IMR-90 (cell line): ENCODE data around the gene NOXA1. TPM values are rescaled to one million over a fixed set of nuclear protein-coding genes. Genes with fewer than 3 reads are reported as not detected.

ENCODE experiments used
- ATAC-seq: fragments of 200-7000 bp; cut with Tn5 transposase; 2 replicates; pipeline ENCODE4 v1.9.1; 2020; ENCODE audit warnings: low read depth, mild to moderate bottlenecking, moderate library complexity
- BruUV-seq: library from RNA; stranded (reverse); fragments of 400-500 nt; replicated peaks from 2 replicates; lab custom pipeline; 2021; lab: Mats Ljungman, UMichigan
- CTCF ChIA-PET: fragments of 300-600 bp; formaldehyde crosslinking; extraction: SDS; loops from one replicate; lab custom pipeline; 2021; ENCODE audit warnings: antibody characterized with exemption; lab: Yijun Ruan, JAX
- POLR2A ChIA-PET: fragments of 300-600 bp; sonication (Branson Sonifier 250); formaldehyde crosslinking; loops from one replicate; lab custom pipeline; 2022; ENCODE audit warnings: antibody characterized with exemption; ENCODE audit not compliant: unreplicated experiment; lab: Charles Lee
- DNase-seq: peaks from one replicate; pipeline ENCODE4 v3.0.0; 2013
- H2AFZ ChIP-seq: replicated peaks from 2 replicates; pipeline ENCODE3; 2013; ENCODE audit warnings: low read length, mild to moderate bottlenecking; ENCODE audit not compliant: poor library complexity
- H2AK5ac ChIP-seq: 2 replicates; pipeline ENCODE4 v1.6.1; 2013; ENCODE audit warnings: low read depth, low read length, inconsistent platforms
- H2AK9ac ChIP-seq: replicated peaks from 2 replicates; pipeline ENCODE3; 2013; ENCODE audit warnings: mild to moderate bottlenecking, low read depth, low read length, moderate library complexity; ENCODE audit not compliant: poor library complexity
- H2BK120ac ChIP-seq: 2 replicates; pipeline ENCODE4 v1.6.1; 2013; ENCODE audit warnings: low read depth, low read length, inconsistent platforms
- H2BK15ac ChIP-seq: 3 replicates; pipeline ENCODE4 v1.6.1; 2013; ENCODE audit warnings: low read depth, low read length, inconsistent platforms
- H2BK20ac ChIP-seq: 2 replicates; pipeline ENCODE4 v1.6.1; 2013; ENCODE audit warnings: low read depth, mild to moderate bottlenecking, inconsistent platforms, low read length, moderate library complexity
- H2BK5ac ChIP-seq: 2 replicates; pipeline ENCODE4 v1.6.1; 2013; ENCODE audit warnings: mild to moderate bottlenecking, low read depth, low read length, inconsistent platforms; ENCODE audit not compliant: poor library complexity, severe bottlenecking
- H3K14ac ChIP-seq: replicated peaks from 2 replicates; pipeline ENCODE4 v1.6.1; 2013; ENCODE audit warnings: low read depth, low read length, inconsistent platforms
- H3K18ac ChIP-seq: 2 replicates; pipeline ENCODE4 v1.6.1; 2013; ENCODE audit warnings: low read depth, low read length, control low read depth
- H3K23ac ChIP-seq: 2 replicates; pipeline ENCODE4 v1.6.1; 2013; ENCODE audit warnings: low read depth, low read length, inconsistent platforms
- H3K27ac ChIP-seq: 2 replicates; pipeline ENCODE4 v1.5.1; 2013; ENCODE audit warnings: mild to moderate bottlenecking, control low read depth, low read length; ENCODE audit not compliant: insufficient read depth
- H3K27me3 ChIP-seq: 2 replicates; pipeline ENCODE4 v1.6.1; 2013; ENCODE audit warnings: low read length; ENCODE audit not compliant: control insufficient read depth, insufficient read depth
- H3K36me3 ChIP-seq: 2 replicates; pipeline ENCODE4 v1.6.1; 2013; ENCODE audit warnings: low read length, mixed read lengths; ENCODE audit not compliant: control insufficient read depth, insufficient read depth
- H3K4ac ChIP-seq: 2 replicates; pipeline ENCODE4 v1.6.1; 2013; ENCODE audit warnings: low read depth, low read length, inconsistent platforms
- H3K4me1 ChIP-seq: 2 replicates; pipeline ENCODE4 v1.6.1; 2013; ENCODE audit warnings: low read length, mixed read lengths; ENCODE audit not compliant: control insufficient read depth, insufficient read depth
- H3K4me2 ChIP-seq: 2 replicates; pipeline ENCODE4 v1.6.1; 2013; ENCODE audit warnings: low read depth, mild to moderate bottlenecking, control low read depth, low read length, moderate library complexity
- H3K4me3 ChIP-seq: 2 replicates; pipeline ENCODE4 v1.5.1; 2013; ENCODE audit warnings: low read depth, mild to moderate bottlenecking, control low read depth, low read length, moderate library complexity; ENCODE audit not compliant: insufficient read depth
- H3K56ac ChIP-seq: 2 replicates; pipeline ENCODE4 v1.6.1; 2013; ENCODE audit warnings: low read length, inconsistent platforms; ENCODE audit not compliant: insufficient read depth; ENCODE audit errors: extremely low read depth
- H3K79me1 ChIP-seq, 2 experiments: 2 replicates each; pipeline ENCODE4 v1.6.1; 2013; ENCODE audit warnings: low read length in 2 of 2, inconsistent platforms in 1 of 2, low read depth in 1 of 2
- H3K9ac ChIP-seq: 2 replicates; pipeline ENCODE4 v1.6.1; 2013; ENCODE audit warnings: low read depth, low read length, control low read depth
- H3K9me1 ChIP-seq: 2 replicates; pipeline ENCODE4 v1.6.1; 2013; ENCODE audit warnings: low read length, inconsistent platforms; ENCODE audit not compliant: insufficient read depth
- H3K9me3 ChIP-seq: 2 replicates; pipeline ENCODE4 v1.6.1; 2013; ENCODE audit warnings: low read length; ENCODE audit not compliant: control insufficient read depth, insufficient read depth
- H4K20me1 ChIP-seq: 2 replicates; pipeline ENCODE4 v1.6.1; 2013; ENCODE audit warnings: low read length, inconsistent platforms; ENCODE audit not compliant: insufficient read depth
- H4K5ac ChIP-seq: 2 replicates; pipeline ENCODE4 v1.6.1; 2013; ENCODE audit warnings: mild to moderate bottlenecking, low read depth, low read length, control low read depth
- H4K8ac ChIP-seq, 2 experiments: 2 replicates each; pipeline ENCODE4 v1.6.1; 2013; ENCODE audit warnings: low read depth in 2 of 2, low read length in 2 of 2, control low read depth in 1 of 2, inconsistent platforms in 1 of 2
- H4K91ac ChIP-seq: 2 replicates; pipeline ENCODE4 v1.6.1; 2013; ENCODE audit warnings: low read depth, low read length, inconsistent platforms; ENCODE audit not compliant: insufficient read depth
- BHLHE40 ChIP-seq: fragments of 150-350 bp; IDR thresholded peaks from 2 replicates; pipeline ENCODE4 v1.6.1; 2016; ENCODE audit warnings: mild to moderate bottlenecking, low read depth, low read length
- CEBPB ChIP-seq: IDR thresholded peaks from 2 replicates; pipeline ENCODE4 v1.6.1; 2012; ENCODE audit warnings: low read depth, low read length, improper control_type of control experiment
- CHD1 ChIP-seq: IDR thresholded peaks from 2 replicates; pipeline ENCODE4 v1.6.1; 2012; ENCODE audit warnings: low read depth, low read length, improper control_type of control experiment
- CTCF ChIP-seq: conservative IDR thresholded peaks from 2 replicates; pipeline ENCODE4 v1.5.1; 2012; ENCODE audit warnings: mild to moderate bottlenecking, low read depth, low read length, improper control_type of control experiment
- ELK1 ChIP-seq: fragments of 150-350 bp; IDR thresholded peaks from 2 replicates; pipeline ENCODE4 v1.6.1; 2016; ENCODE audit warnings: low read depth, mild to moderate bottlenecking, low read length, moderate library complexity, borderline replicate concordance
- FOS ChIP-seq: fragments of 150-350 bp; IDR thresholded peaks from 2 replicates; pipeline ENCODE4 v1.6.1; 2016; ENCODE audit warnings: low read depth, low read length
- MAFK ChIP-seq: IDR thresholded peaks from 2 replicates; pipeline ENCODE4 v1.6.1; 2012; ENCODE audit warnings: low read depth, low read length, improper control_type of control experiment
- MAZ ChIP-seq: IDR thresholded peaks from 2 replicates; pipeline ENCODE4 v1.6.1; 2012; ENCODE audit warnings: low read depth, mild to moderate bottlenecking, low read length, improper control_type of control experiment, moderate library complexity, borderline replicate concordance
- MXI1 ChIP-seq: IDR thresholded peaks from 2 replicates; pipeline ENCODE4 v1.6.1; 2012; ENCODE audit warnings: low read depth, mild to moderate bottlenecking, low read length, moderate library complexity, borderline replicate concordance
- NFE2L2 ChIP-seq: fragments of 150-350 bp; IDR thresholded peaks from 2 replicates; pipeline ENCODE4 v1.6.1; 2016; ENCODE audit warnings: low read depth, mild to moderate bottlenecking, low read length
- POLR2A ChIP-seq: IDR thresholded peaks from 2 replicates; pipeline ENCODE4 v1.6.1; 2012; ENCODE audit warnings: mild to moderate bottlenecking, low read depth, low read length
- RAD21 ChIP-seq: IDR thresholded peaks from 2 replicates; pipeline ENCODE4 v1.6.1; 2012; ENCODE audit warnings: low read length, improper control_type of control experiment
- RCOR1 ChIP-seq: IDR thresholded peaks from 2 replicates; pipeline ENCODE4 v1.6.1; 2012; ENCODE audit warnings: mild to moderate bottlenecking, low read length, improper control_type of control experiment; ENCODE audit not compliant: insufficient replicate concordance
- RFX5 ChIP-seq: IDR thresholded peaks from 2 replicates; pipeline ENCODE4 v1.8.0; 2012; ENCODE audit warnings: low read depth, mild to moderate bottlenecking, low read length, moderate library complexity
- SMC3 ChIP-seq: fragments of 150-350 bp; IDR thresholded peaks from 2 replicates; pipeline ENCODE4 v1.6.1; 2016; ENCODE audit warnings: low read depth, mild to moderate bottlenecking, antibody characterized with exemption, low read length, moderate library complexity
- USF2 ChIP-seq: fragments of 150-350 bp; IDR thresholded peaks from 2 replicates; pipeline ENCODE4 v1.6.1; 2017; ENCODE audit warnings: mild to moderate bottlenecking, antibody characterized with exemption, low read length, low read depth
- WGBS, 2 experiments: methylation state at CpG; one replicate each; pipeline versions ENCODE4 v1.1.5 to v1.1.7; 2013; ENCODE audit warnings: missing lambda C conversion rate in 2 of 2; ENCODE audit not compliant: insufficient read length in 1 of 2; ENCODE audit errors: extremely low coverage in 2 of 2; 5-methylcytosine and 5-hydroxymethylcytosine counted together
- dilution Hi-C: fragments of 300-500 bp; cut with HindIII; formaldehyde crosslinking; loops from one replicate; pipeline ENCODE4 v1.14.3; 2018; ENCODE audit warnings: low sequenced_read_pairs; ENCODE audit not compliant: unreplicated experiment
- in situ Hi-C: fragments of 300-500 bp; cut with MboI; formaldehyde crosslinking; loops from 3 replicates; pipeline ENCODE4 v1.14.3; 2019; ENCODE audit warnings: low sequenced_read_pairs, inconsistent platforms, mixed read lengths
- intact Hi-C: fragments of 100-400 bp; cut with micrococcal nuclease; formaldehyde crosslinking; loops from 2 replicates; pipeline ENCODE4 v1.10.0; 2022
- polyA plus RNA-seq, 3 experiments: library from polyadenylated mRNA; depleted of rRNA; stranded (reverse); fragments of >200 nt; gene quantifications; 2 replicates each; pipeline ENCODE4 v1.2.3, GENCODE V29; 2012; ENCODE audit warnings: low replicate concordance in 1 of 3
- total RNA-seq: library from RNA; depleted of rRNA; stranded (reverse); fragments of >200 nt; gene quantifications from 2 replicates; pipeline ENCODE4 v1.2.3, GENCODE V29; 2012

NOXA1 gene
- total and polyA plus RNA-seq, 2 of the 4 experiments (the other 2 are of a cell fraction) = 0.17 TPM; not detected in 1

GRCh38 chr9:137467161-137467581, 44.0 kb downstream of the NOXA1 start:
- dilution Hi-C loops = no loop called here
- TF ChIP-seq CEBPB (no peak), RCOR1 (no peak), CTCF (no peak), CHD1 (no peak), BHLHE40 (no peak), MAFK (no peak), SMC3 (no peak), FOS (no peak), RFX5 (no peak), ELK1 (no peak), MAZ (no peak), MXI1 (no peak), NFE2L2 (no peak), RAD21 (no peak), USF2 (no peak), POLR2A (no peak)
- no peak overlapping the region for H3K18ac ChIP-seq
- DNase-seq (no peak), ATAC-seq (no peak)
- 74% methylated on average over 6 of the region's 16 CpGs; no CpG with 5 or more reads in 1 of the 2 experiments for WGBS, 2 experiments
- no peak overlapping the region for H3K14ac ChIP-seq
- H3K4ac ChIP-seq = no peak overlapping the region
- H3K9me3 ChIP-seq = no peaks in the 10 kb centered on the region
- no peaks in the 10 kb centered on the region for H3K79me1 ChIP-seq
- no peak overlapping the region for H2BK120ac ChIP-seq
- no peak overlapping the region for H3K9ac ChIP-seq
- no TSS peak for BruUV-seq
- H2BK5ac ChIP-seq = no peak overlapping the region
- no peak overlapping the region for H3K4me3 ChIP-seq
- H3K56ac ChIP-seq = no peak overlapping the region
- no peak overlapping the region for H4K5ac ChIP-seq
- H3K36me3 ChIP-seq = no peaks in the 10 kb centered on the region
- H2AK5ac ChIP-seq = no peak overlapping the region
- no peaks in the 10 kb centered on the region for H3K9me1 ChIP-seq
- ChIA-PET CTCF (no interaction called here), POLR2A (no interaction called here)
- H4K8ac ChIP-seq = no peak overlapping the region
- no peak overlapping the region for H3K4me2 ChIP-seq
- H3K4me1 ChIP-seq = no peaks in the 10 kb centered on the region
- H4K91ac ChIP-seq = no peak overlapping the region
- intact Hi-C loops = no loop called here
- in situ Hi-C loops = no loop called here
- H3K27me3 ChIP-seq = peaks cover 17% of the 10 kb centered on the region
- H2BK20ac ChIP-seq = no peak overlapping the region
- no peak overlapping the region for H2BK15ac ChIP-seq
- H3K23ac ChIP-seq = no peak overlapping the region
- H2AFZ ChIP-seq = no peak overlapping the region
- no peak overlapping the region for H3K27ac ChIP-seq
- H4K20me1 ChIP-seq = no peaks in the 10 kb centered on the region
- H2AK9ac ChIP-seq = no peak overlapping the region
